Panc1 (cell line): ENCODE data around the gene CNPPD1.

Experiments used
- CTCF ChIP-seq: fragments of 450-650 bp; IDR thresholded peaks from 2 replicates; pipeline ENCODE4 v1.5.1; 2017; ENCODE audit warnings: mild to moderate bottlenecking
- POLR2AphosphoS5 ChIP-seq: IDR thresholded peaks from 2 replicates; pipeline ENCODE4 v1.6.1; 2012; ENCODE audit warnings: mild to moderate bottlenecking, low read depth, low read length, moderate library complexity

- TF ChIP-seq POLR2AphosphoS5 (no peak), CTCF (no peak)
Observed at GRCh38 chr2:219197388-219197787, 20.7 kb upstream of the CNPPD1 start.
